Mesendoderm (in vitro differentiated cells): ENCODE results near the gene CDR2L.
A peak's percentile ranks its signal among the peaks of the same experiment; 100 is the strongest.

ENCODE experiments used
- DNase-seq: peaks from one replicate; pipeline ENCODE4 v3.0.0; 2013
- H2AK5ac ChIP-seq: 2 replicates; pipeline ENCODE4 v1.6.1; 2013; ENCODE audit warnings: low read length, inconsistent platforms
- H2BK120ac ChIP-seq: 2 replicates; pipeline ENCODE4 v1.6.1; 2013; ENCODE audit warnings: low read depth, mild to moderate bottlenecking, low read length, moderate library complexity, mixed read lengths
- H2BK15ac ChIP-seq: replicated peaks from 2 replicates; pipeline ENCODE4 v1.6.1; 2013; ENCODE audit warnings: low read depth, mild to moderate bottlenecking, moderate library complexity
- H2BK5ac ChIP-seq: 2 replicates; pipeline ENCODE4 v1.6.1; 2013; ENCODE audit warnings: low read length, inconsistent platforms
- H3K18ac ChIP-seq: 2 replicates; pipeline ENCODE4 v1.6.1; 2013; ENCODE audit warnings: mild to moderate bottlenecking, low read length, mixed read lengths
- H3K23ac ChIP-seq: one replicate; pipeline ENCODE4 v1.6.1; 2013; ENCODE audit warnings: low read length
- H3K27ac ChIP-seq: 2 replicates; pipeline ENCODE4 v1.5.1; 2013; ENCODE audit warnings: low read depth, mild to moderate bottlenecking, inconsistent platforms, low read length, moderate library complexity
- H3K27me3 ChIP-seq: 2 replicates; pipeline ENCODE4 v1.6.1; 2013; ENCODE audit warnings: low read length, control low read depth, mild to moderate bottlenecking, inconsistent platforms; ENCODE audit not compliant: insufficient read depth, poor library complexity
- H3K36me3 ChIP-seq: 2 replicates; pipeline ENCODE4 v1.6.1; 2013; ENCODE audit warnings: low read length, inconsistent platforms; ENCODE audit not compliant: control insufficient read depth, insufficient read depth
- H3K4ac ChIP-seq: one replicate; pipeline ENCODE4 v1.6.1; 2013; ENCODE audit warnings: low read depth, mild to moderate bottlenecking, low read length, moderate library complexity
- H3K4me1 ChIP-seq: 2 replicates; pipeline ENCODE4 v1.6.1; 2013; ENCODE audit warnings: low read depth, low read length, inconsistent platforms; ENCODE audit not compliant: control insufficient read depth
- H3K4me2 ChIP-seq: 2 replicates; pipeline ENCODE4 v1.6.1; 2013; ENCODE audit warnings: low read length
- H3K4me3 ChIP-seq: 2 replicates; pipeline ENCODE4 v1.5.1; 2013; ENCODE audit warnings: mild to moderate bottlenecking, low read length
- H3K56ac ChIP-seq: one replicate; pipeline ENCODE4 v1.6.1; 2013; ENCODE audit warnings: low read length
- H3K79me1 ChIP-seq: 2 replicates; pipeline ENCODE4 v1.6.1; 2013; ENCODE audit warnings: low read length, inconsistent platforms
- H3K79me2 ChIP-seq: 2 replicates; pipeline ENCODE4 v1.6.1; 2013; ENCODE audit warnings: mild to moderate bottlenecking, low read length; ENCODE audit not compliant: control insufficient read depth, insufficient read depth
- H3K9ac ChIP-seq: 2 replicates; pipeline ENCODE4 v1.6.1; 2013; ENCODE audit warnings: low read length, inconsistent platforms
- H4K5ac ChIP-seq: one replicate; pipeline ENCODE4 v1.6.1; 2013; ENCODE audit warnings: low read length
- H4K8ac ChIP-seq: one replicate; pipeline ENCODE4 v1.6.1; 2013; ENCODE audit warnings: low read depth, mild to moderate bottlenecking, control low read depth, low read length, moderate library complexity
- WGBS: extraction: QIAGEN DNeasy Blood & Tissue Kit; methylation state at CpG from one replicate; pipeline ENCODE4 v1.1.7; 2013; ENCODE audit warnings: low lambda C conversion rate, missing lambda C conversion rate; ENCODE audit not compliant: insufficient coverage; ENCODE audit errors: extremely low coverage; 5-methylcytosine and 5-hydroxymethylcytosine counted together

The CDR2L gene

GRCh38 chr17:75011401-75012095 is 24.1 kb downstream of the CDR2L start:
- Histone ChIP-seq H3K27me3 (no peaks in the 10 kb centered on the region), H3K4me3 (no peak overlapping the region), H4K5ac (peak overlapping the region; percentile 2), H3K4ac (no peak overlapping the region), H3K36me3 (no peaks in the 10 kb centered on the region), H3K56ac (peak overlapping the region; percentile 80), H2BK5ac (no peak overlapping the region), H3K9ac (peak overlapping the region; percentile 93), H3K79me1 (peaks cover 4% of the 10 kb centered on the region), H3K4me1 (peaks cover 3% of the 10 kb centered on the region), H3K4me2 (no peak overlapping the region), H2AK5ac (no peak overlapping the region), H4K8ac (peak overlapping the region; percentile 94), H2BK120ac (no peak overlapping the region), H3K18ac (no peak overlapping the region), H2BK15ac (no peak overlapping the region), H3K27ac (no peak overlapping the region), H3K79me2 (no peaks in the 10 kb centered on the region), H3K23ac (no peak overlapping the region)
- no CpG with 5 or more reads among the region's 13 CpGs for WGBS
- no peak for DNase-seq

- H3K36me3 ChIP-seq: no peaks in the 10 kb centered on the region
- no peak overlapping the region for H2BK15ac ChIP-seq
- H3K18ac ChIP-seq: peak overlapping the region; percentile 44
- peaks cover 3% of the 10 kb centered on the region for H3K4me1 ChIP-seq
- H2AK5ac ChIP-seq: no peak overlapping the region
- H3K23ac ChIP-seq: no peak overlapping the region
- H4K5ac ChIP-seq: peak overlapping the region; percentile 2
- no peak for DNase-seq
- H2BK120ac ChIP-seq: no peak overlapping the region
- no peaks in the 10 kb centered on the region for H3K79me2 ChIP-seq
- WGBS: no CpG with 5 or more reads among the region's 5 CpGs
- H3K56ac ChIP-seq: peak overlapping the region; percentile 80
- H3K4me2 ChIP-seq: peak overlapping the region; percentile 37
- H3K79me1 ChIP-seq: peaks cover 4% of the 10 kb centered on the region
- H2BK5ac ChIP-seq: no peak overlapping the region
- H3K27me3 ChIP-seq: no peaks in the 10 kb centered on the region
- peak overlapping the region; percentile 94 for H4K8ac ChIP-seq
- peak overlapping the region; percentile 79 for H3K4ac ChIP-seq
- H3K27ac ChIP-seq: peak overlapping the region; percentile 66
- H3K9ac ChIP-seq: peak overlapping the region; percentile 93
- no peak overlapping the region for H3K4me3 ChIP-seq
Observed at GRCh38 chr17:75012096-75012345, 24.6 kb downstream of the CDR2L start.

DNA sequence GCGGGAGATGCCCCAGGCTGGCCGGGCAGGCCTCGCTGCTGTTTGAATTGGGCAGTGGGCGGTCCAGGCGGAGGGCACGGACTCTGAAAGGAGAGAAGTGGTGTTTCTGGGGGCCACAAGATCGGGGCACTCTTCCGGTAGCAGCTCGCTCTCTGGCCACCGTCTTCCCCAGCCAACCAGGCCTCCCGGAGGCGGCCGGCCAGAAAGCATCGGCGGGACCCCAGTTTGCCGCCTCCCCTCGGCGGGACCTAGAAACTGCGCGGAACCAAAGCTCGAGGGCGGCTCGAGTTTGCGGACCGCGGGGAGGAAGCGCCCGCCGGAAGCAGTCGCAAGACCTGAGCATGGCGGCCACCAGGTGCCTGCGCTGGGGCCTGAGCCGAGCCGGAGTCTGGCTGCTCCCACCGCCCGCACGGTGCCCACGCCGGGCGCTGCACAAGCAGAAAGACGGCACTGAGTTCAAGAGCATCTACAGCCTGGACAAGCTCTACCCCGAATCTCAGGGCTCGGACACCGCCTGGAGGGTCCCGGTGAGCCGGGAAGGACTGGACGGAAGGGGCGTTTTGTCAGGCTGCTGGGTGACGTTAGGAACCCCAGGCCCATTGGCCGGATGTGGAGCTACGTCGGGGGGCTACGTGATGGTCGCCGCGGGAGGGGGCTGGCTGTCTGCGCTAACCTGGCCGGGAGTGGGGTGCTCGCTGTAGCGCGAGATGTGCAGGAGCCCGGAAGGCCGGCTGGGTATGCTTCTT is 25.1 kb downstream of the CDR2L start, which contains the start of gene MRPL58:
TSS of gene MRPL58 (plus strand) at position 325 of the 746 bp plus-strand sequence. CDS start at position 342, 17 bp downstream.
- H4K5ac ChIP-seq: peak within 1 kb of the TSS; percentile 2
- WGBS: no CpG with 5 or more reads among the region's 63 CpGs
- DNase-seq: peak; percentile 95
- peak within 1 kb of the TSS; percentile 89 for H3K23ac ChIP-seq
- H3K4me1 ChIP-seq: peaks cover 3% of the 10 kb centered on the region
- H3K79me1 ChIP-seq: peaks cover 4% of the 10 kb centered on the region
- H3K36me3 ChIP-seq: no peaks in the 10 kb centered on the region
- peak within 1 kb of the TSS; percentile 73 for H3K4me2 ChIP-seq
- H3K56ac ChIP-seq: peak within 1 kb of the TSS; percentile 97
- H3K27ac ChIP-seq: peak within 1 kb of the TSS; percentile 66
- H2BK15ac ChIP-seq: no peak within 1 kb of the TSS
- H3K9ac ChIP-seq: peak within 1 kb of the TSS; percentile 93
- H3K27me3 ChIP-seq: no peaks in the 10 kb centered on the region
- H3K79me2 ChIP-seq: no peaks in the 10 kb centered on the region
- H3K18ac ChIP-seq: peak within 1 kb of the TSS; percentile 64
- H2AK5ac ChIP-seq: no peak within 1 kb of the TSS
- peak within 1 kb of the TSS; percentile 89 for H2BK5ac ChIP-seq
- H3K4me3 ChIP-seq: peak within 1 kb of the TSS; percentile 94
- no peak within 1 kb of the TSS for H2BK120ac ChIP-seq
- H3K4ac ChIP-seq: peak within 1 kb of the TSS; percentile 79
- peak within 1 kb of the TSS; percentile 94 for H4K8ac ChIP-seq

DNA sequence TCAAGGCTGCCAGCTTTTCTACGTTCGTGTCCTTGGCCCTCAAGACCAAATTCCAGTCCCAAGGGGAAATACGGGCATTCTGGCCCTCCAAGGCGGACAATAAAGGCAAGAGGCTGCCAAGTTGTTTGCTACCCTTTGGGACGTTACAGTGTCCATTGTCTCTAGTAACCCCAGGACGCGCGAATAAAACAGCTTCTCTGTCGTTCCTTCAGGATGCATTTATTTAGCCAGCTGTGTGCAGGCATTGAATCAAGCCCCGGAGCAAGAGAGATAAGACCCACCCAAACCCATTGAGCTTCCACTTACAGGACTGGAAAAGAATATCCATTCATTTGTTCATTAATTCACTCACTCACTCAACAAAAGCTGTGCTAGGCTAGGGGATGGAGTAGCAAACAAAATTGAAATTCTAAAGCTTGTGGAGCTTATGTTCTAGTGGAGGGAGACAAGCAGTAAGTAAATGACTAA is 25.7 kb downstream of the CDR2L start:
- Histone ChIP-seq H2AK5ac (no peak overlapping the region), H3K27ac (peak overlapping the region; percentile 66), H3K79me2 (no peaks in the 10 kb centered on the region), H2BK120ac (no peak overlapping the region), H3K23ac (peak overlapping the region; percentile 37), H4K5ac (no peak overlapping the region), H3K4ac (peak overlapping the region; percentile 39), H4K8ac (no peak overlapping the region), H3K27me3 (no peaks in the 10 kb centered on the region), H3K4me2 (peak overlapping the region; percentile 73), H3K18ac (peak overlapping the region; percentile 64), H3K36me3 (no peaks in the 10 kb centered on the region), H2BK15ac (no peak overlapping the region), H3K79me1 (peaks cover 4% of the 10 kb centered on the region), H3K4me3 (peak overlapping the region; percentile 94), H3K56ac (peak overlapping the region; percentile 97), H3K4me1 (peaks cover 3% of the 10 kb centered on the region), H3K9ac (peak overlapping the region; percentile 93), H2BK5ac (peak overlapping the region; percentile 52)
- DNase-seq: no peak
- no CpG with 5 or more reads among the region's 10 CpGs for whole genome bisulfite sequencing

- Histone ChIP-seq H3K36me3 (peaks cover 7% of the 10 kb centered on the region), H3K79me1 (peaks cover 2% of the 10 kb centered on the region), H3K27ac (no peak overlapping the region), H3K18ac (no peak overlapping the region), H3K56ac (no peak overlapping the region), H3K4me2 (no peak overlapping the region), H3K9ac (no peak overlapping the region), H4K5ac (no peak overlapping the region), H2BK5ac (no peak overlapping the region), H2BK15ac (no peak overlapping the region), H3K27me3 (no peaks in the 10 kb centered on the region), H3K79me2 (no peaks in the 10 kb centered on the region), H3K4me1 (no peaks in the 10 kb centered on the region), H3K23ac (no peak overlapping the region), H3K4me3 (no peak overlapping the region), H2AK5ac (no peak overlapping the region), H2BK120ac (no peak overlapping the region), H4K8ac (no peak overlapping the region), H3K4ac (no peak overlapping the region)
- no CpG with 5 or more reads among the region's 5 CpGs for WGBS
- no peak for DNase-seq
Observed at GRCh38 chr17:75019146-75019545, 31.7 kb downstream of the CDR2L start.
